ENCODE results near the gene TNFRSF17.
A peak's percentile ranks its signal among the peaks of the same experiment; 100 is the strongest.
"Not testable (repeated sequence)": the region's sequence is repeated elsewhere in the genome, so short reads cannot be mapped to it uniquely, and the experiment has no call there.

Gene TNFRSF17

GRCh38 chr16:11964761-11965551, at the start of gene TNFRSF17:
Gene TNFRSF17, plus strand, starts transcription at chr16:11965210. Its CDS starts 115 bp downstream, at chr16:11965325.
- no peak for DNase-seq (ENCODE audit: low read depth)

GRCh38 chr16:11915644-11916523, 49.1 kb upstream of the TNFRSF17 start, which contains the start of gene GSPT1:
Gene GSPT1, minus strand, starts transcription at chr16:11915956. Its CDS starts 236 bp downstream, at chr16:11915720.
- DNase-seq (ENCODE audit: low read depth): peak; percentile 97

GRCh38 chr16:11916524-11917285, 48.3 kb upstream of the TNFRSF17 start:
- peak; percentile 49 for DNase-seq (ENCODE audit: low read depth)

- DNase-seq (ENCODE audit: low read depth): not testable (repeated sequence)
These were observed 41.0 kb upstream of the TNFRSF17 start for GRCh38 chr16:11924046-11924445.

- DNase-seq (ENCODE audit: low read depth): not testable (repeated sequence)
These were observed 37.7 kb upstream of the TNFRSF17 start for GRCh38 chr16:11927350-11927749.

GRCh38 chr16:11941945-11942344, 23.1 kb upstream of the TNFRSF17 start, which contains the start of gene NPIPB2:
Gene NPIPB2, minus strand, starts transcription at chr16:11942045. Its CDS starts 0 bp downstream, at chr16:11942045.
- DNase-seq (ENCODE audit: low read depth): not testable (repeated sequence)

- DNase-seq (ENCODE audit: low read depth): peak; percentile 55
These were observed 18.6 kb upstream of the TNFRSF17 start for GRCh38 chr16:11946433-11946832.

- no peak for DNase-seq (ENCODE audit: low read depth)
These were observed 16.2 kb upstream of the TNFRSF17 start for GRCh38 chr16:11948819-11949218.

- peak; percentile 75 for DNase-seq (ENCODE audit: low read depth)
These were observed 15.5 kb upstream of the TNFRSF17 start for GRCh38 chr16:11949527-11949926.

GRCh38 chr16:11950388-11950787, 14.6 kb upstream of the TNFRSF17 start:
- peak; percentile 8 for DNase-seq (ENCODE audit: low read depth)

- peak; percentile 12 for DNase-seq (ENCODE audit: low read depth)
These were observed 11.4 kb upstream of the TNFRSF17 start for GRCh38 chr16:11953576-11953975.

- DNase-seq (ENCODE audit: low read depth): peak; percentile 72
These were observed 9.3 kb upstream of the TNFRSF17 start for GRCh38 chr16:11955713-11956123.

GRCh38 chr16:11956558-11956957, 8.5 kb upstream of the TNFRSF17 start:
- no peak for DNase-seq (ENCODE audit: low read depth)

GRCh38 chr16:11957591-11958395, 7.2 kb upstream of the TNFRSF17 start:
- DNase-seq (ENCODE audit: low read depth): no peak

GRCh38 chr16:11962457-11962856, 2.6 kb upstream of the TNFRSF17 start:
- not testable (repeated sequence) for DNase-seq (ENCODE audit: low read depth)

GRCh38 chr16:11962978-11963377, 2.0 kb upstream of the TNFRSF17 start:
- not testable (repeated sequence) for DNase-seq (ENCODE audit: low read depth)

- DNase-seq (ENCODE audit: low read depth): no peak
These were observed 1.3 kb upstream of the TNFRSF17 start for GRCh38 chr16:11963706-11964105.

- DNase-seq (ENCODE audit: low read depth): no peak
These were observed 1.2 kb downstream of the TNFRSF17 start for GRCh38 chr16:11966173-11966572.

- DNase-seq (ENCODE audit: low read depth): no peak
These were observed 2.3 kb downstream of the TNFRSF17 start for GRCh38 chr16:11967195-11967911.

- no peak for DNase-seq (ENCODE audit: low read depth)
These were observed 3.6 kb downstream of the TNFRSF17 start for GRCh38 chr16:11968577-11968976.
